Stimulated activated CD4-positive, alpha-beta T cell treated with anti-CD3 and anti-CD28 coated beads, Interleukin-2, amount 100 ng/mL, for 48 hours (primary cell): Measurements from ENCODE around the gene KIDINS220.
A peak's percentile ranks its signal among the peaks of the same experiment; 100 is the strongest.

Source experiments
- DNase-seq, 2 donors: peaks; one replicate each; pipeline ENCODE4 v3.0.0-alpha.2; 2020

KIDINS220 gene

DNA sequence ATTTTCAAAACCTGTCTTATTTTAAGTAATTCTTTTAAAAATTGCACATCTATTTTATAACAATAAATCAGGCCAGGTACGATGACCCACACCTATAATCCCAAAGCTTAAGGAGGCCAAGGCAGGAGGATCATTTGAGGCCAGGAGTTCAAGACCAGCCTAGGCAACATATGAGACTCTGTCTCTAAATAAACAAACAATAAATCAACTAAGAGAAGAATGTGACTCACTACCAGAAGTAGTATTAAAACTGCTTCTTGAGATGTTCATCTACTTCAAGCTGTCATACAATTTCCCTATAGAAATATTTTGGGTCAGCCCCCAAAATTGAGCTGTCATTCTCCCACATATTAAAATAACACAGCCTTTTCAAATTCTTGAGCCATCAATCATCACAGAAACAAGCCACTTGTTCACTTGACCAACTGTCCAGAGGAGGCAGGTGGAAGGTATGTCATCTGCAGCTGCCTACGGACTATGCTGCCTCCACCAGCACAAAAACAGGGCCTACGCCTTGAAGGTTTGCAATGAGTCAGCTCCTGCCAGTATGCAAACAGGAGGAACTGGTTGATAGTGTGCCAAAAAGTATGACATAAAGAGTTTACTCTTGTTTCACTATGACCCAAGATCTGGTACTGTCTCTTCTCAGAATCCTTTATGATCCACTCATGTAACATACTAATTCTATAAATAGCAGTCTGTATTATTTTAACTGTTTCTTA lies 33.6 kb downstream of the KIDINS220 start:
- DNase-seq = peak; percentile 30 to 34

DNA sequence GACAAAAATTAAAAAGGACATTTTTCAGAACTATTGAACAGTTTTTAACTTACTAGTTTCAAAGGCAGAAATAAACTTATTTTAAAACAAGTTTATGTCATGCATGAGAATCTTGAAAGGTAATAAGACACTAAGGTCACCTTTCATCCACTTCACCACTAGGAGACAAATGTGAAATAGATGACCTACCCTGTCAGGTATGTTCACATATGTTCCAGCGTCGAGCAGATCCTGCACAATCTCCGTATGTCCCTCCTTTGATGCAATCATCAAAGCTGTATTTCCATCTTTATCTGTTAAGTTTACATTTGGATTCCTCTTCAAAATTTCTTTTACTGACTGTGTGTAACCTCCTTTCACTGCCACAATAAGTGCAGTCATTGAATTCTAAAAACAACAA lies 34.7 kb downstream of the KIDINS220 start:
- no peak for DNase-seq

DNA sequence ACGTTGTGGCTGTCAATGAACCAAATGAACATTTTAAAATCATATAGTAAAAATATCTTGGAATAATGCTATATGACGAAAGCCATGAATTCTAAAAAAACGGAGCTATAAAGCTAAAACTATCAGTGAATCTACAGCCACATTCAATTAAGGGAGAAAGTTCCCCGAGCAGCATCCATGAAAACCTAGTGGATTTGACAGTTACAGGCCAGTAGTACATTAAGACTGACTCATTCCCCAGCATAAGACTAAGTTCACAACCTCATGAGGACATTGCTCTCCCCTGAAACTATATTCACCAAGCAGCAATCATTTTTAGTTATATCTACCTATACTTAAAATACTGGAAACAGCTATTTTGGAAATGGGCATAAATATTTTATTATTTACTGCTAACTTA lies 36.6 kb downstream of the KIDINS220 start:
- DNase-seq = no peak

DNA sequence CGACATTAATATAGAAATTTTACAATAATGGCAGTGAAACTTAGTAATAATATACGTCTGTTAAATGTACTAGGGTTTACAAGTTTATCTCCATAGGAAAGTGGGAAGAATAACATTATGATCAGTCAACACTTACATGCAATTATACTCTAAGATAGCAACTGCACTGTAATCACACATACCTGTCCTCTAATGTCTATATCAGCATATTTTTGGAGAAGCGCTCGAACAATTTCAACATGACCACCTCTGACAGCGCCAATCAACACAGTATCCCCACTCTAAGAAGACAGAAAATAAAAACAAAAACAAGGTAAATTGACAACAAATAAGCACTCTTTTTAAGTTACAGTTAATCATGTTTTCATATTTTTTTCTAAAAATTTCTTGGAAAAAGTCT lies 37.2 kb downstream of the KIDINS220 start:
- no peak for DNase-seq

DNA sequence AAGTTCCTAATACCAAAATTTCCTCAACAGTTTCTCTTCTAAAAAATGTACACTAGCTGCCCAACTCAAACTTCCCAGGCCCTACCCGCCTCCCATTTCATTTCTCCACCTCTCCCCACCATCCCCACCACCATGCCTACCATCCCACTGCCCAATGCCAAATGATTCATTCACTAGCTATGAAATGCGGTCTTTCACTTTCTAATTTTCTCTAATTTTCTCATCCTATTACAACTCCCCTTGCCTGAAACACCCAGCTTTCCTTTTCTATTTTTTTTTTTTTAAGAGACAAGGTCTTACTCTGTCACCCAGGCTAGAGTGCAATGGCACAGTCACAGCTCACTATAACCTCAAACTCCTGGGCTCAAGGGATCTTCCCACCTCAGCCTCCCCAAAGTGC lies 38.4 kb downstream of the KIDINS220 start:
- no peak for DNase-seq

DNA sequence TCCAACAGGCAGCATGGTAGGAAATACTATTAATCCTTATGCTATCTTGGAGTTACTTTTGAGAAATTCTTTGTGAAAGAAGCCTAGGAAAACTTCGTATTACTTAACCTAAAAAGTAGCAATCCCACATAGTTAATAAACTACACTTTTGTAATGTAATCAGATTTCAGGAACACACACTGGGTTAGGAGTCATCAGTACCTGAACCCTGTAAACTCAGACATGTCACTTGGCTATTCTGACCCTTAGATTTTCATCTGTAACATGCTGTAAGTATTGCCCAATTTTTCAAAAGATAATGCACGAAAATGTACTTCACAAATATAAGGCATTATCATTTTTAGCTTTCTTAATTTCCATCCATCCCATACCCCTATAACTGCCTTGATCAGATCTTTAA lies 39.0 kb downstream of the KIDINS220 start:
- no peak for DNase-seq

DNA sequence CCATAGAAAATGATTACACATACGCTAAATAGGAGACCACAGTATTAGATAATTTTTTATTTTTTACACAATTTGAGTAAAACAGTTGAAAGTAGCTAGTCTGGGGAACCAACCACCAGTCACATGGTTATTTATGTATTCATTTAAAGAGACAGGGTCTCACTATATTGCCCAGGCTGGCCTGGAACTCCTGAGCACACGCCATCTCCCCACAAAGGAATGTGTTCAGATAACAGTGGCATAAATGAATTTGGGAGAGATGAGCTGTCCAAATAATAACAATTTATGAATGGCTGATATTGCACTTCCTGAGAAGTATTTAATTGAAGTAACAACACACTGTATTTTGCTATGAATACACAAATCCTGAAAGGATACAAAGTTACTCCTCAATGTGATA lies 39.7 kb downstream of the KIDINS220 start:
- DNase-seq = no peak

DNA sequence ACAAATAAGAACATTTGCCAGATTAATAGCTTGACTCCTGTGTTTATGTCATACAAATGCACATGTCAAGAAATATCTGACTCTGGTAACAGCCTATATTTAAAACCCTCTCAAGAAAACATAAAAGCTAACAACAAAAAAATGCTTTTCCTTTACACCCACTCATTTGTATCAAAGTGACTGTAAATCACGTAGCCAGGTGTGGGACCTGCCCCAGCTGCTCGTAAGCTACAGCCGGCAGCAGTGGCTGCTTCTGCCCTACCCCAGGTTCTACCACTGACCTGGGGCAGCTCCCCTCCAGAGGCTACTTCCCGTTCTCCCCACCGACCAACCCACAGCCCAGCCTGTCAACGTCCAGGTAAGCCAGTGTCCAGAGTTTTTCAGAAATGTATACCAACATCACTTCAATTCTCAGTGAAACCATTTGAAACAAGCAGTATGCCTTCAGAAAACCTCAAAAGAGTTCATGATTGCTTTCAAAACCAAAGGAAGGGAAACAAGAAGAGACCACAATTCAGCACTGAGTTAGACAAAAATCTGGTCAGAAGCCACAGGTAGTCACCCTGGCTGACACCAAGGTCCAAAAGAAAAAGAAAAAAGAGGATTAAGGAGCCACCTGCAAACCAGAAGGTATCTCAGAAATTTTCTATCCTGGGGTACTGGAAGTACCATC lies 40.4 kb downstream of the KIDINS220 start:
- DNase-seq = no peak

DNA sequence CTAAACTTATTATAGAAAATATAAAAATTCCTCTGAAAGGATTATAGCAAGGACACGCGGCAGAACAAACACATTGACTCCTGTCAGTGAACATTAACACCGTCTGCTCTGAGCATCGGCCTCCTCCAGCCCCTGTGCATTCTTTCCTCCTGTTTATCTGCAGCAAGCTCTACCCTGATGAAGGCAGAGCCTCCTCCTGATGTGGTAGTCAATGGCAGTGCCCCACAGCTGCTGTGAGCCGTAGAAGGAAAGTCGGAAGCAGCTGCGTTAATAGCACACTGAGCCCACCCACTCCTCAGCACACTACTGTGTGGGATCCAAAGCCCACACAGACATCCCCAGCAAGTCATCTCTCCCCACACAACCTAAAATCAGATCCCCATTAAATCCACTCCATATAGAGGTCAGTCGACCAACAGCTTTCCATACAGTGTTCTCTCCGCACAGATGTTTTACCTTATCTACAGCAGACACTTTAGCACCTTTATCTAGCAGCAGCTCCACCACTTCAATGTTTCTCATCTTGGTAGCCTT lies 41.0 kb downstream of the KIDINS220 start:
- no peak for DNase-seq

DNA sequence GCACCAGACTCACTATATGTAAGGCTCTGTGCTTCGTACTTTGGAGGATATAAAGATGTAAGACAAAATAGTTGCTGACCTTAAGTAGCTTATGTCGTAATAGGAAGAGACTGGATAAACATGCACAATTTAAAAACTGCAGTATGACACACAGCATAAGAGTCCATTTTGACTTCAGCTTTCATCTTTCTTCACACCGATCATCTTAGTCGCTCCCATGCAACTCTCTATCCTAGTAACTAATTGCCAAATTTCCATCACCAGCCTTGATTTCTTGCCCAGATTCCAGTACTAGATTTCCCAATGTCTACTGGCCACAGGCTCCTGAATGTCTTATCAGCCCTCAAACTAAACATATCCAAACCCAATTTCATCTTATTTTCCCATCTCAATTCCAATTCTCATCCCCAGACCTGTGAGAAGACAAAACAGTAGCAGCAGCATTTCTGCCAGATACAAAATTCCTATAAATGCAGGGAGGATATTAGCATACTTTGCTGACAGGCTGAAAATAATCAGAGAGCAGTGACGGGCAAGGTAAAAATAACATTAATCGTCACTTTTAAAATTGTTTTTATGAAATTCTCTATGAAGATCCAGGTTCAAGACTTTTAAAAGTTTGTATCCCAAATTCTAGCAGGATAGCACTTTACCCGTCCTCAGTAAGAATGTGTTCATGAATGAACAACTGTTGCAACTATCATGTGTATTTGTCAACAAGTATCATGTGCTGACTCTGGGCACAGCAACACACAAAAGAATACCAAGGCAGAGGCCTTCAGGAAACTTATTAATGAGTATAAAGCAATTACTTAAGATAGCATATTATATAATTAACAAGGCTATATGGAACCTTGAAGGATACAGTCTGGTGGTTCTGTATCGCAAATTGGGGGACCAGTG lies 42.2 kb downstream of the KIDINS220 start:
- no peak for DNase-seq

DNA sequence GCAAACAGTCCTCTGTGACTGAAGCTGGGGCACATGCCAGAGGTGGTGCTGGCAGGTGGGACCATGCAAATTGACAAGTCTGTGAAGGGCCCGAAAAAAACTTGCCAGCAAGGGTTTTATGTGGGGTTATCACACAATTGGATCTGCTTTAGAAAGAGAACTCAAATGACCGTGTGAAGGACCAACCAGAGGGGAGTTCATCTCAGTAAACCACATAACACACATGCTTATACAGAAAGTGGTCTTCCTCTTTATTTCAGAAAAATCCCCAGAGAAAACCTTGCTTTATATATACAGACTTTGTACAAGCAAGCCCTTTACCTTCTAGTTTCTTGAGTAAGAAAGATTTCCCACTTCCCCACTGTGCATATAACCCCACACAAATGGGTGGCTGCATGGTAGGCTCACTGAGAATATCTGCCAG lies 46.7 kb downstream of the KIDINS220 start:
- DNase-seq = no peak

DNA sequence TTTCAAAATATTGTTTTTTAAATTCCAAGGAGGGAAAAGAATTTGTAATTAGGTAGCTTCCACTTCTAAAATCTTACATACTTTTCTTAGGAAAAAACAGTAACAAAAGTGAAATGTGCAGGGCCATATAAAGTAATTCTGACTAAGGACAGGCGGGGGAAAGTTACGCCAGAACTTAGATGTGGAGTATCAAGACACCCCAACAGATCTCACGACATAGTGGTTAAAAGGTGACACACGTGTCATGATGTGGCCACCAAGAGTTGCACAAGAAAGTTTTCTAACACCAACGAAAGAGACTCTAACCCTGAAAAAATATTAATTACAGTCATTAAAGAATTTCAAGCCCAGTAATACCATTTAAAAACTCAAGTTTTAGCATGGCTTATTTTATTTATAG lies 51.0 kb downstream of the KIDINS220 start:
- no peak for DNase-seq

DNA sequence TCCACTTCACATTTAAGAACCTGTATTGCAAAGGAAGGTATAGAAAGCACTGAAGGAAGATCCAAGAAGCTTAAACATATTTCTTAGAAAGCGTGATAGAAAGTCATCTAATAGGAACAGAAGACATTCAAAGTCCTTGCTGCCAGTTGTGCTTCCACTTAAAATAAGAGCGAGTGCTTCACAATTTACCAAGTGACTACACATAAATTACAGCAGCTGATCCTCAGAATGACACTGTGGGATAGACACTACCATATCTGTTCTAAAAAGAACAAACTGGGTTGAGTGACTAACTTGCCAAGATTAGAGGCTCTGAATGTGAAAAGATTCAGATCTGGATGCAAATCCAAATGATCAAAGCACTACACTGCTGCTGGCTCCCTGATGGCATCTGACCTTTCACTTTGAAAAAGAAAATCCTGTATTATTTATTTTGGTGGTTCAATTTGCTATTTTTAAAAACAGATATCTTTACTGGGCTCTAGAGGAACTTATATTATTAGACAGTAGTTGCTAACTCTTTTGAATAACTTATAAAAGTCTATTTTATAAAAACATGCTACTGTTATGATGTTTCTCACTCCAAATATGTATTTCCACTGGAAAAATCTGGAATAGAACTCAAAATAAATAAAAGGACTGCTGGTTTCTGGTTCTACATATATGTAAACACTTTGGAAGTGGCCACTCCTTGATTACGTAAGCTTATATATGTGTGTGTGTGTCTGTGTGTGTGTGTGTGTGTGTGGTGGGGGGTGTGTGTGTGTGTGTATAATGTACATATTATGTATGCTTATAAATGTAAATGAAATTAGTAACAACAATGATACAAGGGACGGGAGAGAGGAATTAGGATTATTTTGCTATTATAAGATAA lies 57.4 kb downstream of the KIDINS220 start:
- no peak for DNase-seq

DNA sequence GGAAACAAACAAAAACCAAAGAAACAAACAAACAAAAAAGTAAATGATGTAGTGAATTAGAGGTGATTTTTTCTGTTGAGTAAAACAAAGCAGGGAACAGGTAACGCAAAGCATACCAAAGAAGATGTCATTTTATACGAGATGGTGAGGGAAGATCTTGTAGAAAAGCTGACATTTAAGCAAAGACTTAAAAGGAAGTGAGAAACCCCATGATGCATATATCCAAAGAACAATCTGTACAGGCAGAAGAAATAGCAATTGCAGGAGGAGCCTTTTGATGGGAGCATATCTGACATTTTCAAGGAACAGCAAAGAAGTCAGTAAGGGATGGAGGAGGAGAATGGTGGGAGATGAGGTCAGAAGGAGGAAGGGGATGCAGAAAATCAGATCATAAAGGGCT lies 63.0 kb downstream of the KIDINS220 start:
- no peak for DNase-seq

DNA sequence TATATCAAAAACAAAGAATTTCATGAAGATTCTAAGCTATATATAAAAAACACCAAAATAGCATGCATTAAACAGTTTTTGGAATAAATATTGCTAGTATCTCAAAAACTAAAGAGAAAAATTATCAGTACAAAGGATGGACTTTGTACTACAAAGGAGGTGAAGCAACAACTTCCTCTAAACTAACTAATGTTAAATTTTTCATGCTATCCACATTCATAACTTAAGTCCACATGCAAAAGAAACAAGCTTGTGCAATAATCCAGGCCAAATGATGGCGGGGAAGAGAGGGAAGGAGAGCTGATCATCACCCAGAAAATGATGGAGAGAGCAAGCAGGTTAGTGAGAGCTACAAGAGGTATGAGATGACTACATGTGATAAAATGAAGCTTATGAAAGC lies 70.1 kb downstream of the KIDINS220 start:
- no peak for DNase-seq

DNA sequence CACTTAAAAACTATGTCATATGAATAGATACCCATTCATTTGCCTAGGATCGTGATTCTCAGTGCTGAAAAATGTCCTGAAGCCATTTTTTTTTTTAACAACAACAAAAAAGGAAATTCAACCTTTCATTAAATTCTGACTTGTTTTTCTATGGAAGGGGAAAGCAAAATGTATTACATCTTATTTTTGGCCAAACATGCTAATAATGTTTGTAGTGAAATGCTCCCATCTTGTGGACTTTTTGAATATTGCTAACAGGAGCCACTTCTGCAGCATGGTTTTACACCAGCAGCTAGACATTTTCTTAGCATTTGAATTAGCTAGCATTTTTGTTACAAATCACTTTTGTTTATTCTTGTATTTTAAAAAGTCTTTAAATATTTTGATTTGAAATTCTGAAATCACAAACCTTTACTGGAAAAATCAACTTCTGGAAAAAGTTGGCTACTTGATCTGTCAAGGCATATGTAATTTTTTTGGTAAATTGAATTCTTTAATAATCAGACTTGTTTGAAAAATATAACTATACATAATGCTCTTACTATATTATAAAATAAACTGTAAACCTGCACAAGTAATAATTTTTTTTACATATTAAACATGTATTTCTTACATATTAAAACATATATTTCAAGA lies 75.8 kb downstream of the KIDINS220 start:
- no peak for DNase-seq

DNA sequence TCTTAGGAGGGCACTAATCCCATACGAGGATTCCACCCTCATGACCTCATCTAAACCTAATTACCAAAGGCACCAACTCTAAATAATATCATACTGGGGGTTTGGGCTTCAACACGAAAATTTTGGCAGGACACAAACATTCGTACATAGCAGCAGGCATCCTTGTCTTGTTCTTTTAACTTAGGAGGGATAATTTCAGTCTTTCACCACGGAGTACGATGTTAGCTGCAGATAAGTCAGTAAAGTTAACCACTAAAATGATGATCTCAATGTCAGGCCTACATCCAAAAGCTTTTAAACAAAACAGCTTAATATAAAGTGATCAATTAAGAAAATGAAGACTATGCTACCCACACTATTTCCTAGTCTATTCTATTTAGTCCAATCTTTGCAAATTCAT lies 80.7 kb downstream of the KIDINS220 start:
- DNase-seq = no peak

DNA sequence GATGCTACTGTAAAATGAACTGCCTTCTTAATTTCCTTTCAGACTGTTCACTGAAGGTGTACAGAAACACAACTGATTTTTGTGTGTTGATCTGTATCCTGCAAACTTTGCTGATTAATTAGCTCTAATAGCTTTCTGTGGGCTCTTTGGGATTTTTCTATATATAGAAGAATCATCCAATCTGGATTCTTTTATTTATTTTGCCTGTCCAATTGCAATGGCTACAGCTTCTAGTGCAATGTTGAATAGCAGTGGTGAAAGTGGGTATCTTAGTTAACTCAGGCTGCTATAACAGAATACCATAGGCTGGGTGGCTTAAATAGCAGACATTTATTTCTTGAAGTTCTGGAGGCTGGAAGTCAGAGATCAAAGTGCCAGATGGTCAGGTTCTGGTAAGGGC lies 81.2 kb downstream of the KIDINS220 start:
- no peak for DNase-seq

DNA sequence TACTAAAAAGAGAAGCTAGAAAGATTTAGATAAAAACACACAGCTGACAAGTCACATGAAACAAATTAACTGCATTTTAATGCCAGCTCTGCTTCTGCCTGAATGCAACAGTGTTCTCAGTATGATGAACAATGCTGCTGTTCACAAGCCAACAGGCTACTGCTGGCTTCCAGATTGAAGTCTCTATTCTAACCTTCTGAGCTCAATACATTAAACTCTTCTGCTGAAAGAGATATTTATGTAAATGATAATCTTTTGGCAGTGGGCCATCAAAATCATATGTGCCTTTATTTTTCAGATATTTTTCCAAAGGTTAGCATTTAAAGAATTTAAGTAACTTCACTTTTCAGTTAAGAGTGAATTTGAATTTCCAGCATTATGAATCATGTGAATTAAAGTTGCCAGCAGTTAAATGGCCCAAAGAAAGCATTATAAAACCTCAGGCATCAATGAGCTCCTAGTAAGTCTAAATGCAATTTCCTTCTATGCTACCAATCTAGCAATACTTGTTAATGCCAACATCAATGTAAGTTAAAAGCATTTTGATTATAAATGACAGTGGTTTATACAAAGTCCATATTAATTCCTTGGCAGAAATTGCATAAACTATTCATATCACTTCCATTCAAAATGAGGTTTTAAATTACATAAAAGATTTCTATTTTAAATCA lies 83.2 kb downstream of the KIDINS220 start:
- DNase-seq = no peak

DNA sequence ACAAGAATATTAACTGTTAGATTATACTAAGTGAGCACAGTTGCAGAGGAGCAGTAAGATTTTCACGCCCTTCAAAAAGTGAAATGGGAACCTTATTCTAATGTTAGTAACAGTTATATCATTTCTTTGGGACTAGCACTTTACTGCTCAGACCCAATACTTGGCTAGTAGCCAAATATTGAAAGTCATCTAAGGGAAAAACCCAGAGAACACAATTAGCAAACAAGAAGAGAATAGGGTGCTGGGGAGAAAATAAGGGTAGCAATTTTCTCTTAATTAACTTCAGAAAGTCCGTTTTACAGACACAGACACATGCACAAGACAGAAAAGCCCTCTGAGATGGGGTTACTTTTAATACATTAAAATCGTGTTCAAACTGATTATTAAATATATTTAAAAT lies 83.8 kb downstream of the KIDINS220 start:
- DNase-seq = no peak

DNA sequence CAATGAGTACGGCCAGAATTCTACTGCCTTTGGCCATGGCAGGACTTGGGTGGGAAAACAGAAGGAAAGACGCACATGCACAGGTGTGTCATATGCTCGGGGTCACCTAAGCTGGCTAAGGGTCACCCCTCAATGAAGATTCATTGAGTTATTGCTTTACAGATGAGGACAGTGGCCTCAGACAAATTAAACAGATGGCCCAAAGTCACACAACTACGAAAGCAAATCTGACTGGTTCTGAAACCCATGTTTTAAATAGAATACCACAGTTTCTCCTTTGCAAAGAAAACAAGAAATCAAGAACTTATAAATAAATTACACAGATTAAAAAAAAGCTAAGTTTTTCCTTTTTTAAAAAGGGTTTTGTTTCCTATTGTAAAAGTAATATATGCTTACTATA lies 85.0 kb downstream of the KIDINS220 start:
- no peak for DNase-seq
